Pancreas (tissue), 10 donors: ENCODE measurements around the gene INF2. TPM values are rescaled to one million over a fixed set of nuclear protein-coding genes. Genes with fewer than 3 reads are reported as not detected.

Source experiments
- ATAC-seq, 4 donors: fragments of 200-7000 bp; cut with Tn5 transposase; one replicate each; pipeline versions ENCODE4 v1.8.0 to v1.9.1; 2020; ENCODE audit warnings: mild to moderate bottlenecking in 4 of 4, moderate library complexity in 4 of 4
- DNase-seq, 6 donors: peaks; one replicate each; pipeline ENCODE4 v3.0.0-alpha.2; 2020
- FAIRE-seq: peaks from 2 replicates; lab custom pipeline; 2012; peaks lifted over from hg19 to GRCh38; lab: Jason Lieb, UNC
- H3K27ac ChIP-seq, 4 donors: fragments of 200-600 bp; sonication (generic); 1 replicate in 3 of 4; 2 replicates in 1 of 4; pipeline versions ENCODE4 v1.5.0 to v1.8.0; 2020
- H3K27me3 ChIP-seq, 4 donors: fragments of 200-600 bp; one replicate each; pipeline ENCODE4 v1.8.0; 2021
- H3K36me3 ChIP-seq, 3 donors: fragments of 200-600 bp; sonication (generic) in 1 of 3; one replicate each; pipeline versions ENCODE4 v1.5.0 to v1.8.0; 2020 to 2021
- H3K4me1 ChIP-seq, 3 donors: fragments of 200-600 bp; one replicate each; pipeline ENCODE4 v1.8.0; 2021
- H3K4me3 ChIP-seq, 4 donors: fragments of 200-600 bp; sonication (generic) in 2 of 4; one replicate each; pipeline versions ENCODE4 v1.5.0 to v1.8.0; 2020 to 2021
- H3K9me3 ChIP-seq, 4 donors: fragments of 200-600 bp; one replicate each; pipeline ENCODE4 v1.8.0; 2021
- WGBS, 2 donors: extraction: QIAGEN DNeasy Blood & Tissue Kit; methylation state at CpG; one replicate each; pipeline ENCODE4 v1.1.7; 2013; 5-methylcytosine and 5-hydroxymethylcytosine counted together
- intact Hi-C, 3 donors: fragments of 100-400 bp; cut with DNase I; formaldehyde crosslinking; loops; one replicate each; pipeline versions ENCODE4 v1.11.1 to v1.14.2; 2022
- polyA plus RNA-seq, 2 donors: library from polyadenylated mRNA; stranded (reverse); fragments of 200-250 nt; gene quantifications; one replicate each; pipeline ENCODE4 v1.2.3, GENCODE V29; 2013
- total RNA-seq, 6 donors: library from RNA; stranded (reverse); fragmentation: NEBNext Ultra II Directional in 4 of 6; extraction: Animal tissue kit (Norgen Biotek cat#: 25700) in 4 of 6; gene quantifications; one replicate each; pipeline versions ENCODE4 v1.2.1 to v1.2.4, GENCODE V29; 2021 to 2023
- TF ChIP-seq, protein P1 (sequence below), 4 donors: fragments of 200-600 bp; sonication (generic) in 3 of 4; IDR thresholded peaks; one replicate each; pipeline versions ENCODE4 v1.5.0 to v1.8.0; 2021; ENCODE audit warnings: antibody characterized with exemption in 4 of 4
- donor health status: healthy with polysubstance abuse.
- donor health status: DM: no; HTN: no; CAD: no; lungs with moderate emphysema.
- donor health status: DM: no; HTN: no; CAD: no.
- donor health status: control.
- donor health status: control.
- donor health status: Bipolar disorder and iron deficiency.
- donor health status: DM: yes; HTN: yes; CAD: no.
- donor health status: DM: no; HTN: no; CAD: no.
- donor health status: DM: no; HTN: no; CAD: no.
- donor health status: DM: yes; HTN: yes; CAD: no.

Gene INF2
- total and polyA plus RNA-seq, 8 donors = 20.4 to 80.8 (median 27.8) TPM

DNA sequence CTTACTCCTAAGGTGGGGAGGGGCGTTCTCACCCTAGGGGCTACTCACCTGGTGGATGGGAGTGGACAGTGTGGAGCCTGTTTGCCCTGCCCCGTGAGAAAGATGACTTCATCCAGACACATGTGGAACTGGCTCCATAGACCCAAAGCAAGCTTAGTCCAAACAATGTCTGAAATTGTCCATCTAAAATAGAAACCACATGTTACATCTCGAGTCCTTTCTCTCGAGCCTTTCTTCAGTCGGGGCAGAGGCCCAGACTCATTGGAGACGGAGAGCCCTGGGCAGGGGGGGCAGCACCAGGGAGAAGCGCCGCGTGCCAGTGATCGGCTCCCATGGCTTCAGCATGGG lies 67.8 kb downstream of the INF2 start:
- H3K36me3 ChIP-seq = peaks cover 0 to 14% (median 0%) of the 10 kb centered on the region in 3 donors

DNA sequence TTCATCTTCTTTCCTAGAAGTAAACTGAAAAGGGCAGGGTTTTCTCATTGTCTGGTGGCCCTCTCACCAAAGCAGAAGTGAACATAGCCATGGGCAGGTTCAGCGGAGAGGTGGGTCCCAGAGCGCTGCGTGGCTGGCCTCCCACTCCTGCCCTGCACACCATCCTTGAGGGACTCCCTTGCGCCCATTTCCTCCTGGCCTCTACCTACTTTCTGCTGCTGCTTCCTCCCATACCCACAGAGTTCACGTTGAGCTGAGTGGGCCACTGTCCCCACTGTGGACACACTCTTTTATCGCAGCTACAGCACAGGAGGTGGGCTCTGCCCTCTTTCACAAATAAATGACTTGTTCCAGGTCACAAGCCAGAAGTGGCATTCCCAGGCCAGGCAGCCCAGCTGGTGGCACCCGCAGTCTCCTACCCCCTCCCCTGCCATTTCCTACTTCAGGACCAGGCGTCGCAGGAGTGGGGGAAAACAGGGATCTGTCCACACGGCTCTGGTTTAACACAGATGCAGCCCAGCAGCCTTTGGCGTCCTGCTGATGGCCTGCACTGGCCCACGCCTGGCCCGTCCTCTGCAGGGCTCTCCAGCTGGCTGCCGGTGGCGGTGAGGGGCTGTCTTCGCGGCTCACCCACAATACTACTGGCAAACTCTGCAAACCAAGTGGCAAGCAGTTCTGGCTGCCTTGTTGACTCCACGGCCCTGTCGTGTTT lies 68.4 kb downstream of the INF2 start:
- TF ChIP-seq, protein P1, sequence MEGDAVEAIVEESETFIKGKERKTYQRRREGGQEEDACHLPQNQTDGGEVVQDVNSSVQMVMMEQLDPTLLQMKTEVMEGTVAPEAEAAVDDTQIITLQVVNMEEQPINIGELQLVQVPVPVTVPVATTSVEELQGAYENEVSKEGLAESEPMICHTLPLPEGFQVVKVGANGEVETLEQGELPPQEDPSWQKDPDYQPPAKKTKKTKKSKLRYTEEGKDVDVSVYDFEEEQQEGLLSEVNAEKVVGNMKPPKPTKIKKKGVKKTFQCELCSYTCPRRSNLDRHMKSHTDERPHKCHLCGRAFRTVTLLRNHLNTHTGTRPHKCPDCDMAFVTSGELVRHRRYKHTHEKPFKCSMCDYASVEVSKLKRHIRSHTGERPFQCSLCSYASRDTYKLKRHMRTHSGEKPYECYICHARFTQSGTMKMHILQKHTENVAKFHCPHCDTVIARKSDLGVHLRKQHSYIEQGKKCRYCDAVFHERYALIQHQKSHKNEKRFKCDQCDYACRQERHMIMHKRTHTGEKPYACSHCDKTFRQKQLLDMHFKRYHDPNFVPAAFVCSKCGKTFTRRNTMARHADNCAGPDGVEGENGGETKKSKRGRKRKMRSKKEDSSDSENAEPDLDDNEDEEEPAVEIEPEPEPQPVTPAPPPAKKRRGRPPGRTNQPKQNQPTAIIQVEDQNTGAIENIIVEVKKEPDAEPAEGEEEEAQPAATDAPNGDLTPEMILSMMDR (IDR thresholded peaks at IDR 0.05) = no peak
- no peaks in the 10 kb centered on the region for H3K9me3 ChIP-seq
- peaks cover 0 to 14% (median 0%) of the 10 kb centered on the region in 3 donors for H3K36me3 ChIP-seq
- FAIRE-seq (no peak), DNase-seq (peak in 2 of 6 donors; percentile 25 to 58), ATAC-seq (no peak)
- no peak overlapping the region for H3K4me3 ChIP-seq
- WGBS, 2 donors = 78 to 79% methylated on average over 19 of the region's 19 CpGs
- intact Hi-C loops = no loop called here
- no peak overlapping the region for H3K27ac ChIP-seq
- H3K27me3 ChIP-seq = no peaks in the 10 kb centered on the region
- H3K4me1 ChIP-seq = peaks cover 17 to 30% (median 22%) of the 10 kb centered on the region in 3 donors

More for the DNA sequence above, 67.8 kb downstream of the INF2 start:
- Histone ChIP-seq H3K4me3 (no peak overlapping the region), H3K9me3 (no peaks in the 10 kb centered on the region), H3K27me3 (no peaks in the 10 kb centered on the region), H3K27ac (no peak overlapping the region), H3K4me1 (peaks cover 17 to 30% (median 22%) of the 10 kb centered on the region in 3 donors)
- TF ChIP-seq, protein P1 (IDR thresholded peaks at IDR 0.05) = no peak
- DNase-seq (peak in 2 of 6 donors; percentile 20 to 42), ATAC-seq (no peak), FAIRE-seq (no peak)
- WGBS, 2 donors = 68 to 72% methylated on average over 10 of the region's 10 CpGs
- intact Hi-C loops = no loop called here

DNA sequence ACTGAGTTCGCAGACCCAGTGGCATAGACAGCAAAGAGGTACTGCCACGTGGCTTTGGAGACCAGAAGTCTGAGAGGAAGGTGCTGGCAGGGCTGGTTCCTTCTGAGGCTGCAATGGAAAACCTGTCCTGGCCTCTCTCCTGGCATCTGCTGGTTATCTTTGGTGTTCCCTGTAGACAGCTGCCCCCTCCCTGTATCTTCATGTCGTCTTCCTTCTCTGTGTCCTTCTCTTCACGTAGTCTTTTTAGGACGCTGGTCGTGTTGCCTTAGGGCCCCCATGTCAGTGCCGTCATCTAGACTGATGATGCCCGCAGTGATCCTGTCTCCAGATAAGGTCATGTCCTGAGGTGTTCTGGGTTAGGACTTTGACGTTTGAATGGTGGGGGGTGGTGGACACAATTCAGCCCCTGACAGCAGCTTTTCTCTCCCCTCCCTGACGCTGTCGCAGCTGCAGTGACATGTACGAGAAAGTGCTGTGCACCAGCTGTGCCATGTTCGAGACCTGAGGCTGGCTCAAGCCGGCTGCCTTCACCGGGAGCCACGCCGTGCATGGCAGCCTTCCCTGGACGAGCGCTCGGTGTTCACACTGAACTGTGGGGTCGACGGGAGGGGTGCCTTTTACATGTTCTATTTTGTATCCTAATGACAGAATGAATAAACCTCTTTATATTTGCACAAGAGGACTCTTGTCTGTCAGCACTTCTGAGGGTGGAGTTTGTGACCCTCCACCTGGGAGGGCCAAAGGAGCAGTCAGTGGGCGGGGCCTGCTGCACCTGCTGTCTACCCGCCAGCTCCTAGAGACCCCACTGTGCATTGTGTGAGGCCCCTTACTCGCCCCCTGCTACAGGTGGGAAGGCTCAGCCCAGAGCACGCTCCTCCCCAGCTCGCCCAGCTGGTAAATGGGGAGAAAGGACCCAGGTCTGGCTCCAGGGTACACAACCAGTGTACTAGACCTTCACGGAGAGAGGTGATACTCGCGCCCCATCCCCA lies 69.9 kb downstream of the INF2 start:
- H3K36me3 ChIP-seq = peaks cover 0 to 14% (median 0%) of the 10 kb centered on the region in 3 donors

DNA sequence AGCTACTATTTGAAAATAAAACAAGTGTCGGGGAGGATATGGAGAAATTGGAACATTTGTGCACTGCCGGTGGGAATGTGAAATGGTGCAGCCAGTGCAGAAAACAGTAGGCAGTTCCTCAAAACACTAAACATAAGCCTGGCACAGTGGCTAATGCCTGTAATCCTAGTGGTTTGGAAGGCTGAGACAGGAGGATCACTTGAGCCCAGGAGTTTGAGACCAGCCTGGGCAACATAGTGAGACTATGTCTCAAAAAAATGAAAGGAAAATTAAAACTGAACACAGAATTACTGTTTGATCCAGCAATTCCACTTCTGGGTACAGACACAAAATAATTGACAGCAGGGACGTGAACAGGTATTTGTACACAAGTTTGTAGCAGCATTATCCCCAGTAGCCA lies 76.1 kb downstream of the INF2 start:
- H3K27me3 ChIP-seq = no peaks in the 10 kb centered on the region
- WGBS, 2 donors = 92% methylated on average over 3 of the region's 3 CpGs
- FAIRE-seq = no peak
- no peak for ATAC-seq
- no peaks in the 10 kb centered on the region for H3K36me3 ChIP-seq
- no peaks in the 10 kb centered on the region for H3K9me3 ChIP-seq
- intact Hi-C loops = no loop called here
- DNase-seq = no peak
- TF ChIP-seq, protein P1 (IDR thresholded peaks at IDR 0.05) = no peak
- peaks cover 0 to 7% (median 0%) of the 10 kb centered on the region in 3 donors for H3K4me1 ChIP-seq
- H3K27ac ChIP-seq = no peak overlapping the region
- no peak overlapping the region for H3K4me3 ChIP-seq

More for the DNA sequence above, 69.9 kb downstream of the INF2 start:
- FAIRE-seq (no peak), DNase-seq (peak in 2 of 6 donors; percentile 37 to 61), ATAC-seq (no peak)
- Histone ChIP-seq H3K27me3 (no peaks in the 10 kb centered on the region), H3K9me3 (no peaks in the 10 kb centered on the region), H3K4me3 (no peak overlapping the region), H3K27ac (no peak overlapping the region), H3K4me1 (peaks cover 14 to 29% (median 20%) of the 10 kb centered on the region in 3 donors)
- intact Hi-C loops = no loop called here
- WGBS, 2 donors = 86% methylated on average over 30 of the region's 30 CpGs
- TF ChIP-seq, protein P1 (IDR thresholded peaks at IDR 0.05) = no peak
